ENCODE data around the gene TEC. TPM values are rescaled to one million over a fixed set of nuclear protein-coding genes. Genes with fewer than 3 reads are reported as not detected.
"Not testable (repeated sequence)": the region's sequence is repeated elsewhere in the genome, so short reads cannot be mapped to it uniquely, and the experiment has no call there.

Gene TEC
- total RNA-seq, 1 donor from 2014 or later, result 3.2 TPM

- H3K36me3 ChIP-seq (ENCODE audit: control insufficient read depth, insufficient read depth, low read length), result no peaks in the 10 kb centered on the region
- TF ChIP-seq, protein P1, sequence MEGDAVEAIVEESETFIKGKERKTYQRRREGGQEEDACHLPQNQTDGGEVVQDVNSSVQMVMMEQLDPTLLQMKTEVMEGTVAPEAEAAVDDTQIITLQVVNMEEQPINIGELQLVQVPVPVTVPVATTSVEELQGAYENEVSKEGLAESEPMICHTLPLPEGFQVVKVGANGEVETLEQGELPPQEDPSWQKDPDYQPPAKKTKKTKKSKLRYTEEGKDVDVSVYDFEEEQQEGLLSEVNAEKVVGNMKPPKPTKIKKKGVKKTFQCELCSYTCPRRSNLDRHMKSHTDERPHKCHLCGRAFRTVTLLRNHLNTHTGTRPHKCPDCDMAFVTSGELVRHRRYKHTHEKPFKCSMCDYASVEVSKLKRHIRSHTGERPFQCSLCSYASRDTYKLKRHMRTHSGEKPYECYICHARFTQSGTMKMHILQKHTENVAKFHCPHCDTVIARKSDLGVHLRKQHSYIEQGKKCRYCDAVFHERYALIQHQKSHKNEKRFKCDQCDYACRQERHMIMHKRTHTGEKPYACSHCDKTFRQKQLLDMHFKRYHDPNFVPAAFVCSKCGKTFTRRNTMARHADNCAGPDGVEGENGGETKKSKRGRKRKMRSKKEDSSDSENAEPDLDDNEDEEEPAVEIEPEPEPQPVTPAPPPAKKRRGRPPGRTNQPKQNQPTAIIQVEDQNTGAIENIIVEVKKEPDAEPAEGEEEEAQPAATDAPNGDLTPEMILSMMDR (IDR thresholded peaks at IDR 0.05; ENCODE audit: insufficient read depth, low read length, poor library complexity, severe bottlenecking), result no peak
- H3K27me3 ChIP-seq (ENCODE audit: control insufficient read depth, insufficient read depth, low read length), result no peaks in the 10 kb centered on the region
- no peak overlapping the region for H3K4me3 ChIP-seq (ENCODE audit: low read depth, low read length)
- no peak for DNase-seq (ENCODE audit: low read depth)
These were observed 45.0 kb downstream of the TEC start for GRCh38 chr4:48224606-48225005.

- TF ChIP-seq, protein P1 (IDR thresholded peaks at IDR 0.05; ENCODE audit: insufficient read depth, low read length, poor library complexity, severe bottlenecking), result no peak
- H3K4me3 ChIP-seq (ENCODE audit: low read depth, low read length), result no peak overlapping the region
- H3K36me3 ChIP-seq (ENCODE audit: control insufficient read depth, insufficient read depth, low read length), result no peaks in the 10 kb centered on the region
- no peaks in the 10 kb centered on the region for H3K27me3 ChIP-seq (ENCODE audit: control insufficient read depth, insufficient read depth, low read length)
- DNase-seq (ENCODE audit: low read depth), result peak; percentile 69
These were observed 45.9 kb downstream of the TEC start for GRCh38 chr4:48223633-48224295.

DNA sequence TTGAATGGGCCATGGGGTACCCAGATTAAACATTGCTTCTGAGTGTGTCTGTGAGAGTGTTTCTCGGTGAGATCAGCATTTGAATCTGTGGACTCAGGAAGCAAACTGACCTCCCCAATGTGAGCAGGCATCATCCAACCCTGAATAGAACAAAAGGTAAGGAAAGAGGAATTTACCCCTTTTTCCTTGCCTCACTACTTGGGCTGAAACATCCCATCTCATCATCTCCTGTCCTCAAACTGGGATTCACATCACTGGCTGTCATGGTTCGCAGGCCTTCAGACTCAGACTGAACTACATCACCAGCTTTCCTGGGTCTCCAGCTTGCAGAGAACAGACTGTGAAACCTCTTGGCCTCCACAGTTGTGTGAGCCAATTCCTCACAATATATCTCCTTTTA, 47.1 kb downstream of the TEC start:
- TF ChIP-seq, protein P1 (IDR thresholded peaks at IDR 0.05; ENCODE audit: insufficient read depth, low read length, poor library complexity, severe bottlenecking), result no peak
- Histone ChIP-seq H3K36me3 (ENCODE audit: control insufficient read depth, insufficient read depth, low read length) (no peaks in the 10 kb centered on the region), H3K4me3 (ENCODE audit: low read depth, low read length) (no peak overlapping the region), H3K27me3 (ENCODE audit: control insufficient read depth, insufficient read depth, low read length) (no peaks in the 10 kb centered on the region)
- DNase-seq (ENCODE audit: low read depth), result peak; percentile 34

DNA sequence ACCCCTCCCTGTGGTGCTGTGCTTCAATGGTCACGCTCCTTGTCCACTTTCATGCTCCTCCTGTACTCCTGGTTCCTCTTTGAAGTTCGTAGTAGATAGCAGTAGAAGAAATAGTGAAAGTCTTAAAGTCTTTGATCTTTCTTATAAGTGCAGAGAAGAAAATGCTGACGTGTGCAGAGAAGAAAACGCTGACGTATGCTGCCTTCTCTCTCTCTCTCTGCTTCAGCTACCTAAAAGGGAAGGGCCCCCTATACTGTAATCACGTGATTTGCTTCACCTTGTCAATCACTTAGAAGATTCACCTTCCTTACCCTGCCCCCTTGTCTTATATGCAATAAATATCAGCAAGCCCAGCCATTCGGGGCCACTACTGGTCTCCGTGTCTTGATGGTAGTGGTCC, 50.2 kb downstream of the TEC start:
- H3K27me3 ChIP-seq (ENCODE audit: control insufficient read depth, insufficient read depth, low read length); H3K36me3 ChIP-seq (ENCODE audit: control insufficient read depth, insufficient read depth, low read length); DNase-seq (ENCODE audit: low read depth); H3K4me3 ChIP-seq (ENCODE audit: low read depth, low read length): not testable (repeated sequence)

DNA sequence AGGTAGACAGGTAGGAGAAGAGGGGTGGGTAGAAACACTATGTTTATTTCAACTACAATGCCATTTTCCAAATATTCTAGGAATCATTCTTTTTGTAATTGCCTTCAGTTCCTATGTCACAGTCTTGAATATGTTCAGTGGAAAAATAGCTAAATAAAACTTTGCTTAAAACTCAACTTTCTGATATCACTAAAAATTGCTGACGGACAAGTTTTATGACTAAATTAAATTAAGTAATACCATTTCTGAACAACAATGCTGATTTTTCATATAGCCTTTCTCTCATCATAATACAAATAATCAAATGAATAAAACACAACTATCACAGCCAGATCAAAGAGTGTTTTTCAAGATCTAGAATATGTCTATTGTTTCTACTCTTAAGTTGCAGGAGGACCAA, 53.1 kb downstream of the TEC start:
- H3K4me3 ChIP-seq (ENCODE audit: low read depth, low read length), result no peak overlapping the region
- H3K36me3 ChIP-seq (ENCODE audit: control insufficient read depth, insufficient read depth, low read length), result no peaks in the 10 kb centered on the region
- DNase-seq (ENCODE audit: low read depth), result no peak
- no peaks in the 10 kb centered on the region for H3K27me3 ChIP-seq (ENCODE audit: control insufficient read depth, insufficient read depth, low read length)
- TF ChIP-seq, protein P1 (IDR thresholded peaks at IDR 0.05; ENCODE audit: insufficient read depth, low read length, poor library complexity, severe bottlenecking), result no peak

- DNase-seq (ENCODE audit: low read depth), result no peak
- no peak overlapping the region for H3K4me3 ChIP-seq (ENCODE audit: low read depth, low read length)
- H3K36me3 ChIP-seq (ENCODE audit: control insufficient read depth, insufficient read depth, low read length), result no peaks in the 10 kb centered on the region
- H3K27me3 ChIP-seq (ENCODE audit: control insufficient read depth, insufficient read depth, low read length), result no peaks in the 10 kb centered on the region
- TF ChIP-seq, protein P1 (IDR thresholded peaks at IDR 0.05; ENCODE audit: insufficient read depth, low read length, poor library complexity, severe bottlenecking), result no peak
These were observed 53.7 kb downstream of the TEC start for GRCh38 chr4:48215977-48216376.

Measured in kidney epithelial cell (primary cell).